GM12878 (cell line): ENCODE measurements around the gene OR6C3. TPM values are rescaled to one million over a fixed set of nuclear protein-coding genes. Genes with fewer than 3 reads are reported as not detected.
"Not testable (repeated sequence)": the region's sequence is repeated elsewhere in the genome, so short reads cannot be mapped to it uniquely, and the experiment has no call there.

Source experiments
- ATAC-seq: fragments of 200-7000 bp; cut with Tn5 transposase; 3 replicates; pipeline ENCODE4 v1.9.1; 2020; ENCODE audit warnings: mild to moderate bottlenecking, moderate library complexity
- BruUV-seq: library from RNA; stranded (reverse); fragments of 400-500 nt; replicated peaks from 2 replicates; lab custom pipeline; 2021; lab: Mats Ljungman, UMichigan
- CTCF ChIA-PET: fragments of 300-600 bp; sonication (Branson Sonifier 250); formaldehyde crosslinking; extraction: SDS; loops from one replicate; lab custom pipeline; 2021; ENCODE audit warnings: inconsistent platforms; lab: Yijun Ruan, JAX
- POLR2A ChIA-PET: fragments of 350-600 bp; formaldehyde crosslinking; extraction: SDS; loops from one replicate; lab custom pipeline; 2021; ENCODE audit warnings: inconsistent platforms; lab: Charles Lee
- RAD21 ChIA-PET: fragments of 300-600 bp; sonication (Branson Sonifier 250); formaldehyde crosslinking; loops from one replicate; lab custom pipeline; 2023; ENCODE audit warnings: antibody characterized with exemption; ENCODE audit not compliant: unreplicated experiment; lab: Charles Lee
- SMC1A ChIA-PET: fragments of 300-600 bp; sonication (Branson Sonifier 250); formaldehyde crosslinking; loops from one replicate; lab custom pipeline; 2023; ENCODE audit not compliant: unreplicated experiment, uncharacterized antibody; lab: Charles Lee
- DNase-seq: peaks from one replicate; pipeline ENCODE4 v3.0.0-alpha.2; 2011; ENCODE audit warnings: low read depth, low spot score
- FAIRE-seq: peaks from 3 replicates; lab custom pipeline; 2011; peaks lifted over from hg19 to GRCh38; lab: Jason Lieb, UNC
- H2AFZ ChIP-seq: 2 replicates; pipeline ENCODE4 v1.6.0; 2011; ENCODE audit warnings: low read depth, low read length, control low read depth; ENCODE audit not compliant: control insufficient read depth
- H3K27ac ChIP-seq: 2 replicates; pipeline ENCODE4 v1.5.1; 2011; ENCODE audit warnings: control low read depth; ENCODE audit not compliant: control insufficient read depth, insufficient read depth
- H3K27me3 ChIP-seq, 2 experiments: replicated peaks in 1 of 2; 2 replicates each; pipeline versions ENCODE4 v1.6.0 to v1.6.1; 2011; ENCODE audit warnings: low read length in 1 of 2; ENCODE audit not compliant: control insufficient read depth in 2 of 2, insufficient read depth in 2 of 2
- H3K36me3 ChIP-seq, 2 experiments: 2 replicates each; pipeline ENCODE4 v1.5.1; 2011; ENCODE audit warnings: low read length in 1 of 2; ENCODE audit not compliant: control insufficient read depth in 2 of 2, insufficient read depth in 2 of 2
- H3K4me1 ChIP-seq: 2 replicates; pipeline ENCODE4 v1.6.1; 2011; ENCODE audit warnings: mild to moderate bottlenecking, low read length, moderate library complexity, mixed read lengths; ENCODE audit not compliant: control insufficient read depth, insufficient read depth
- H3K4me2 ChIP-seq: 2 replicates; pipeline ENCODE4 v1.6.0; 2011; ENCODE audit warnings: control low read depth; ENCODE audit not compliant: control insufficient read depth, insufficient read depth
- H3K4me3 ChIP-seq: fragments of 200-600 bp; sonication (generic); 2 replicates; pipeline ENCODE4 v1.5.1; 2016
- H3K79me2 ChIP-seq: 2 replicates; pipeline ENCODE4 v1.6.0; 2011; ENCODE audit warnings: low read length; ENCODE audit not compliant: control insufficient read depth, insufficient read depth
- H3K9ac ChIP-seq: 2 replicates; pipeline ENCODE4 v1.8.0; 2011; ENCODE audit warnings: low read length, control low read depth, mixed read lengths; ENCODE audit not compliant: control insufficient read depth, insufficient read depth
- H3K9me3 ChIP-seq: replicated peaks from 3 replicates; pipeline ENCODE4 v1.5.1; 2011; ENCODE audit warnings: mild to moderate bottlenecking, low read length; ENCODE audit not compliant: control insufficient read depth, insufficient read depth
- H4K20me1 ChIP-seq: 2 replicates; pipeline ENCODE4 v1.6.0; 2011; ENCODE audit not compliant: control insufficient read depth, insufficient read depth
- BACH1 ChIP-seq: fragments of 450-650 bp; IDR thresholded peaks from 2 replicates; pipeline ENCODE4 v1.6.1; 2017; ENCODE audit warnings: mild to moderate bottlenecking, borderline replicate concordance
- NBN ChIP-seq: fragments of 450-650 bp; IDR thresholded peaks from 2 replicates; pipeline ENCODE4 v1.6.1; 2016
- WGBS: methylation state at CpG from one replicate; pipeline ENCODE4 v1.1.6; 2016; ENCODE audit warnings: low lambda C conversion rate; ENCODE audit not compliant: insufficient replicate concordance, insufficient coverage; ENCODE audit errors: missing lambda C conversion rate; 5-methylcytosine and 5-hydroxymethylcytosine counted together
- in situ Hi-C: fragments of 300-500 bp; cut with MboI; formaldehyde crosslinking; loops from 9 replicates; pipeline ENCODE4 v1.14.3; 2018; ENCODE audit warnings: mixed read lengths
- intact Hi-C: fragments of 100-400 bp; cut with micrococcal nuclease; formaldehyde crosslinking; loops from one replicate; pipeline ENCODE4 v1.14.2; 2022; ENCODE audit not compliant: unreplicated experiment
- polyA plus RNA-seq, 11 experiments: library from polyadenylated mRNA; depleted of rRNA in 4 of 11; unstranded in 6 of 11; stranded (reverse) in 5 of 11; fragments of >200 nt; fragmentation: Nextera tagmentation in 4 of 11; fragmentation: Illumina TruSeq in 1 of 11; extraction: Ambion mirVana in 4 of 11; extraction: Trizol in 1 of 11; gene quantifications; 1 replicate in 1 of 11; 2 replicates in 10 of 11; pipeline versions ENCODE4 v1.2.1 to v1.2.3, GENCODE V29; 2011 to 2016; ENCODE audit warnings: inconsistent platforms in 2 of 11, missing spikeins in 2 of 11, low read depth in 1 of 11
- total RNA-seq, 4 experiments: library from RNA; depleted of rRNA in 3 of 4; stranded (reverse); fragments of >200 nt in 3 of 4; fragmentation: Illumina TruSeq in 1 of 4; extraction: Trizol in 1 of 4; gene quantifications; 2 replicates each; pipeline versions ENCODE4 v1.2.1 to v1.2.3, GENCODE V29; 2013 to 2021

Gene OR6C3
- total and polyA plus RNA-seq, 10 of the 15 experiments (the other 5 are each of a cell fraction or from before 2014, with no cell fraction given) = not detected

- intact Hi-C loops (no loop called here), in situ Hi-C loops (no loop called here)
- TF ChIP-seq BACH1 (no peak), NBN (no peak)
- Histone ChIP-seq H3K4me3 (no peak overlapping the region), H3K27me3 (no peaks in the 10 kb centered on the region), H3K4me1 (no peaks in the 10 kb centered on the region), H3K9ac (no peak overlapping the region), H3K9me3 (no peaks in the 10 kb centered on the region), H4K20me1 (no peaks in the 10 kb centered on the region), H3K36me3 (no peaks in the 10 kb centered on the region), H2AFZ (no peak overlapping the region), H3K4me2 (no peak overlapping the region), H3K79me2 (no peaks in the 10 kb centered on the region), H3K27ac (no peak overlapping the region)
- no peak for DNase-seq
- no TSS peak for BruUV-seq
- SMC1A ChIA-PET = no interaction called here
- WGBS = 34% methylated on average over 10 of the region's 10 CpGs
- CTCF ChIA-PET = no interaction called here
- ATAC-seq = no peak
- no peak for FAIRE-seq
- POLR2A ChIA-PET = interaction anchor here (0.7 kb wide), 1 partner anchor 538 kb away, joined by 3 read pairs; no protein-coding TSS in a partner anchor
- RAD21 ChIA-PET = no interaction called here
These were observed 5.5 kb downstream of the OR6C3 start for GRCh38 chr12:55336002-55336401.

- H3K4me3 ChIP-seq, H3K9ac ChIP-seq, SMC1A ChIA-PET, H3K9me3 ChIP-seq, BruUV-seq, H3K27ac ChIP-seq, CTCF ChIA-PET, in situ Hi-C loops, RAD21 ChIA-PET, DNase-seq, H3K27me3 ChIP-seq, H4K20me1 ChIP-seq, H3K36me3 ChIP-seq, FAIRE-seq, H3K79me2 ChIP-seq, H3K4me1 ChIP-seq, POLR2A ChIA-PET, H3K4me2 ChIP-seq, H2AFZ ChIP-seq, intact Hi-C loops, ATAC-seq: not testable (repeated sequence)
- 18% methylated on average over 4 of the region's 4 CpGs for WGBS
These were observed 24.8 kb downstream of the OR6C3 start for GRCh38 chr12:55355338-55355737.
